Body of pancreas (tissue), 4 donors: ENCODE data around the gene LMO1.

ENCODE experiments used
- POLR2A ChIP-seq, 3 donors: fragments of 450-650 bp; IDR thresholded peaks; one replicate each; pipeline ENCODE4 v1.6.1; 2016; ENCODE audit warnings: antibody characterized with exemption in 3 of 3, mild to moderate bottlenecking in 2 of 3
- TF ChIP-seq, protein P1 (sequence below), 7 experiments: fragments of 450-650 bp in 4 of 7; fragments of 200-600 bp in 3 of 7; sonication (generic) in 3 of 7; IDR thresholded peaks; one replicate each; pipeline ENCODE4 v1.5.1; 2016 to 2019; ENCODE audit warnings: antibody characterized with exemption in 7 of 7

DNA sequence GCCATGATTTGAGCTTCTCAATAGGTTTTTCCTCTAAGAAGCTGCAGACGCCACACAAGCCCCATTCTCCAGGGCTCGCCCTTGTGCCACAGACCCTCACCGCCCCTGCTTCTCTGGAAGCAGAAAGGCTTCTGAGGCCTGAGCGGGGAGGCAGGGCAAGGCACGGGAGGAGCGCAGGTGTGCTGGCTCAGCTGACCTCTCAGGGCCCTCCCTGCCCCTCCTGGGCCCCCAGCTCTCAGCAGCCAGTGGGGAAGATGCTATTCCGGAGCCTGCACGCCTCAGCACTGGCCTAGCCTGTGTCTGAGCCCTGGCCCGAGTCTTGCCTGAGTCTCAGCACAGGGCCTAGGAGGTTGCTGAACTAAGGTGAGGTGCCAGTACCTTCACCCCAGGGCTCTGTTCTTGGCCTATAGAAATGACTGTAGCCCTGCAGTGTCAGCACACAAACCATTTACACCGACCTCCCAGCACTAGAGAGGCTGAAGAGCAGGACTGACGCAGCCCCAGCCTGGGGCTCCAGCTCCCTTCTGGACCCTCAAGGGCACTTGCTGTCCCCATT is 47.1 kb upstream of the LMO1 start:
- TF ChIP-seq POLR2A (IDR thresholded peaks at IDR 0.05), result no peak
- TF ChIP-seq, protein P1, sequence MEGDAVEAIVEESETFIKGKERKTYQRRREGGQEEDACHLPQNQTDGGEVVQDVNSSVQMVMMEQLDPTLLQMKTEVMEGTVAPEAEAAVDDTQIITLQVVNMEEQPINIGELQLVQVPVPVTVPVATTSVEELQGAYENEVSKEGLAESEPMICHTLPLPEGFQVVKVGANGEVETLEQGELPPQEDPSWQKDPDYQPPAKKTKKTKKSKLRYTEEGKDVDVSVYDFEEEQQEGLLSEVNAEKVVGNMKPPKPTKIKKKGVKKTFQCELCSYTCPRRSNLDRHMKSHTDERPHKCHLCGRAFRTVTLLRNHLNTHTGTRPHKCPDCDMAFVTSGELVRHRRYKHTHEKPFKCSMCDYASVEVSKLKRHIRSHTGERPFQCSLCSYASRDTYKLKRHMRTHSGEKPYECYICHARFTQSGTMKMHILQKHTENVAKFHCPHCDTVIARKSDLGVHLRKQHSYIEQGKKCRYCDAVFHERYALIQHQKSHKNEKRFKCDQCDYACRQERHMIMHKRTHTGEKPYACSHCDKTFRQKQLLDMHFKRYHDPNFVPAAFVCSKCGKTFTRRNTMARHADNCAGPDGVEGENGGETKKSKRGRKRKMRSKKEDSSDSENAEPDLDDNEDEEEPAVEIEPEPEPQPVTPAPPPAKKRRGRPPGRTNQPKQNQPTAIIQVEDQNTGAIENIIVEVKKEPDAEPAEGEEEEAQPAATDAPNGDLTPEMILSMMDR (IDR thresholded peaks at IDR 0.05), result no peak
